KMS-11 (cell line): ENCODE measurements around the gene SLC25A15.
A peak's percentile ranks its signal among the peaks of the same experiment; 100 is the strongest.

Experiments
- H2AFZ ChIP-seq: fragments of 200-600 bp; sonication (generic); 2 replicates; pipeline ENCODE4 v1.6.1; 2016; ENCODE audit warnings: antibody characterized with exemption, mixed run types, low read depth
- H3K27ac ChIP-seq: fragments of 200-600 bp; sonication (generic); 2 replicates; pipeline ENCODE4 v1.6.1; 2016; ENCODE audit warnings: mild to moderate bottlenecking, mixed run types
- H3K27me3 ChIP-seq: fragments of 200-600 bp; sonication (generic); 2 replicates; pipeline ENCODE4 v1.6.1; 2017; ENCODE audit warnings: mild to moderate bottlenecking, low read depth, mixed run types, moderate library complexity; ENCODE audit not compliant: insufficient read depth
- H3K36me3 ChIP-seq: fragments of 200-600 bp; sonication (generic); 2 replicates; pipeline ENCODE4 v1.6.1; 2017; ENCODE audit warnings: mild to moderate bottlenecking, mixed run types; ENCODE audit not compliant: insufficient read depth
- H3K4me1 ChIP-seq: fragments of 200-600 bp; sonication (generic); 2 replicates; pipeline ENCODE4 v1.6.1; 2016; ENCODE audit warnings: mild to moderate bottlenecking, low read depth, mixed run types; ENCODE audit not compliant: poor library complexity, severe bottlenecking
- H3K4me2 ChIP-seq: fragments of 200-600 bp; sonication (generic); 2 replicates; pipeline ENCODE4 v1.7.0; 2016; ENCODE audit warnings: mild to moderate bottlenecking, mixed run types
- H3K4me3 ChIP-seq: fragments of 200-600 bp; sonication (generic); IDR thresholded peaks from 2 replicates; pipeline ENCODE4 v1.6.1; 2017; ENCODE audit warnings: low read depth, low read length, mixed read lengths; ENCODE audit not compliant: insufficient read depth
- H3K79me2 ChIP-seq: fragments of 200-600 bp; sonication (generic); 2 replicates; pipeline ENCODE4 v1.6.1; 2016; ENCODE audit warnings: low read depth, mixed run types; ENCODE audit not compliant: insufficient read depth
- H3K9ac ChIP-seq: fragments of 200-600 bp; sonication (generic); 2 replicates; pipeline ENCODE4 v1.6.1; 2016; ENCODE audit warnings: mild to moderate bottlenecking, mixed run types
- H4K20me1 ChIP-seq: fragments of 200-600 bp; sonication (generic); 2 replicates; pipeline ENCODE4 v1.6.1; 2016; ENCODE audit warnings: mild to moderate bottlenecking, mixed run types; ENCODE audit not compliant: insufficient read depth
- CTCF ChIP-seq: fragments of 200-600 bp; sonication (generic); conservative IDR thresholded peaks from 2 replicates; pipeline ENCODE4 v1.6.1; 2017; ENCODE audit warnings: low read depth, mild to moderate bottlenecking, antibody characterized with exemption, low read length, moderate library complexity, mixed read lengths

SLC25A15 gene

DNA sequence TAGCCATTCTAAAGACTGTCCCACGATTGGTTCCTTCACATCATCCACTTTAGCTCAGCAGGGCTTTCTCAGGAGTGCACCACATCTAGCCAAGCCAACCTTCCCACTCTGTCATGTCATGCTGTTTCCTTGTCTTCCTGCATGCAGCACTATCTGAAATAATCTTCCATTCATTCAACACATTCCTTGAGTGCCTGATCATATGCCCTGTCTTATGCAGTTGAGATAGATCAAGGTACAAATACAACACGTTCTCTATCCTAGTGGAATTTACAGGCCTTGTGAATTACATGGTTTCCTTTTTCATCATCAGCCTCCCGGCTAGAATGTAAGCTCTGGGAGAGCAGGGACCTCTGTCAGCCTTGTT lies 11.6 kb upstream of the SLC25A15 start:
- H3K4me1 ChIP-seq: peaks cover 9% of the 10 kb centered on the region
- no peaks in the 10 kb centered on the region for H4K20me1 ChIP-seq
- H3K9ac ChIP-seq: no peak overlapping the region
- no peaks in the 10 kb centered on the region for H3K79me2 ChIP-seq
- no peaks in the 10 kb centered on the region for H3K36me3 ChIP-seq
- no peak overlapping the region for H3K4me3 ChIP-seq
- H3K4me2 ChIP-seq: peak overlapping the region; percentile 29; the same call in 1 of the 2 replicates
- TF ChIP-seq CTCF: no peak
- H2AFZ ChIP-seq: peak overlapping the region; percentile 35; the same call in 1 of the 2 replicates
- H3K27ac ChIP-seq: no peak overlapping the region
- no peaks in the 10 kb centered on the region for H3K27me3 ChIP-seq

DNA sequence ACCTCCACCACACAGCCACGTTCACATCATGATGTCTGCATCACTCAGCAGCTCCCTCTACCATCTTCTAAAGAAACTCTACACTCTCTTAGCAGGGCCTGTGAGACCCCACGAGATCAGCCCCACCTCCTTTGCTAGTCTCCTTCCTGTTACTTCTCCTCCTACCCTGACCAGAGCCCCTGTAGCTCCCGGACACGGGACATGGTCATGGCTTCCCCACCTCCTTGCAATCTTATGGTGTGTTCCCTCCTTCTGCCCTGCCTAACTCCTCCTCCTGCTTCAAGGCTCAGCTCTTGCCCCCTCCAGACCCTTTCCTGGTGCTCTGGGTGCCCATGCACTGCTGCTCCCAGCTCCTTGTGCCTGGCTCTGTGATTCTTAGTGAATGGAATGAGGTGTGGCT lies 10.4 kb upstream of the SLC25A15 start:
- H3K27ac ChIP-seq: no peak overlapping the region
- no peak overlapping the region for H3K4me3 ChIP-seq
- no peaks in the 10 kb centered on the region for H4K20me1 ChIP-seq
- no peak overlapping the region for H3K4me2 ChIP-seq
- peaks cover 9% of the 10 kb centered on the region for H3K4me1 ChIP-seq
- H3K36me3 ChIP-seq: no peaks in the 10 kb centered on the region
- TF ChIP-seq CTCF: no peak
- no peak overlapping the region for H2AFZ ChIP-seq
- H3K79me2 ChIP-seq: no peaks in the 10 kb centered on the region
- H3K27me3 ChIP-seq: no peaks in the 10 kb centered on the region
- no peak overlapping the region for H3K9ac ChIP-seq

- no peak overlapping the region for H3K27ac ChIP-seq
- no peaks in the 10 kb centered on the region for H3K27me3 ChIP-seq
- no peak overlapping the region for H3K4me3 ChIP-seq
- no peak overlapping the region for H3K4me2 ChIP-seq
- H3K36me3 ChIP-seq: no peaks in the 10 kb centered on the region
- no peaks in the 10 kb centered on the region for H3K79me2 ChIP-seq
- H3K9ac ChIP-seq: no peak overlapping the region
- no peaks in the 10 kb centered on the region for H4K20me1 ChIP-seq
- H3K4me1 ChIP-seq: peaks cover 9% of the 10 kb centered on the region
- TF ChIP-seq CTCF: no peak
- no peak overlapping the region for H2AFZ ChIP-seq
Observed at GRCh38 chr13:40779796-40780285, 9.6 kb upstream of the SLC25A15 start.

DNA sequence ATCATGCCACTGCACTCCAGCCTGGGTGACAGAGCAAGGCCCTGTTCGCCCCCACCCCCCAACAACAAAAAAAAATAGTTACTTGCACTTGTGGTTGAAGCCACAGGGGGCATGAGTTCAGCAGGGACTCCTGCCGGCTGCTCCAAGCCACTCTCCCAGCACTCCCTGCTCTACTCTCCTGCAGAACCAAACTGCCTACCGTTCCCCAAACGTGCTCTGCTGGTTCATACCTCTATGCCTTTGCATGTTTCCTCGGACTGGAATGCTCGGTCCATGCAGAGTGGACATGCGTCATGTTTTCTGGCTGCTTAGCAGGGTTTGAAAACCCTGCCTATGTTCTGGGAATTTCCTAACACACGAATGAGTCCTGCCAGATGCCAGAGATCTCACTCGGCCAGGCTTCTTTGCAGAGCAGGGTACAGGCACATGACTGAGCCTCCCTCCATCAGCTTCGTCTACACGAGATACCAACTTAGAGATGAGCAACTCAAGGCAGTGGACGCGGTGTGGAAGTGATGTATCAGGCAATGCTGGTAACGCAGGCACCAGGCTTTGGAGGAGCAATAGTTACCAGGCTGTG lies 8.5 kb upstream of the SLC25A15 start:
- H3K9ac ChIP-seq: no peak overlapping the region
- H3K4me3 ChIP-seq: no peak overlapping the region
- H3K36me3 ChIP-seq: no peaks in the 10 kb centered on the region
- H3K27me3 ChIP-seq: no peaks in the 10 kb centered on the region
- H3K4me2 ChIP-seq: no peak overlapping the region
- H2AFZ ChIP-seq: no peak overlapping the region
- no peaks in the 10 kb centered on the region for H4K20me1 ChIP-seq
- H3K4me1 ChIP-seq: peaks cover 9% of the 10 kb centered on the region
- no peaks in the 10 kb centered on the region for H3K79me2 ChIP-seq
- H3K27ac ChIP-seq: no peak overlapping the region
- no peak for TF ChIP-seq CTCF
